Spinal cord (tissue), 10 donors: Measurements from ENCODE around the gene TIMM22. TPM values are rescaled to one million over a fixed set of nuclear protein-coding genes. Genes with fewer than 3 reads are reported as not detected.
"Not testable (repeated sequence)": the region's sequence is repeated elsewhere in the genome, so short reads cannot be mapped to it uniquely, and the experiment has no call there.

Experiments
- DNase-seq, 6 donors: peaks; one replicate each; pipeline versions ENCODE4 v3.0.0 to v3.0.0-alpha.2; 2013 to 2015; ENCODE audit warnings: low spot score in 6 of 6, low read depth in 4 of 6
- H3K27ac ChIP-seq: one replicate; pipeline ENCODE4 v1.5.1; 2013; ENCODE audit warnings: low read depth, low read length, control low read depth
- H3K27me3 ChIP-seq: one replicate; pipeline ENCODE4 v1.6.1; 2013; ENCODE audit warnings: low read length; ENCODE audit not compliant: control insufficient read depth, insufficient read depth
- H3K36me3 ChIP-seq: one replicate; pipeline ENCODE4 v1.6.1; 2013; ENCODE audit warnings: low read length; ENCODE audit not compliant: control insufficient read depth, insufficient read depth
- H3K4me1 ChIP-seq: one replicate; pipeline ENCODE4 v1.6.1; 2013; ENCODE audit warnings: low read length; ENCODE audit not compliant: control insufficient read depth, insufficient read depth
- H3K4me3 ChIP-seq: one replicate; pipeline ENCODE4 v1.5.1; 2013; ENCODE audit warnings: low read depth, low read length, control low read depth
- H3K9me3 ChIP-seq: one replicate; pipeline ENCODE4 v1.6.1; 2013; ENCODE audit warnings: low read length; ENCODE audit not compliant: control insufficient read depth, insufficient read depth
- WGBS: methylation state at CpG from one replicate; pipeline ENCODE4 v1.1.5; 2013; ENCODE audit warnings: missing lambda C conversion rate; ENCODE audit not compliant: insufficient coverage; 5-methylcytosine and 5-hydroxymethylcytosine counted together
- polyA plus RNA-seq, 2 donors: library from polyadenylated mRNA; unstranded; fragments of 120-200 nt; gene quantifications; one replicate each; pipeline ENCODE4 v1.2.1, GENCODE V29; 2013; ENCODE audit not compliant: insufficient read length in 2 of 2
- total RNA-seq, 2 donors: library from RNA; depleted of rRNA in 1 of 2; stranded (reverse); fragments of 120-200 nt in 1 of 2; fragments of >200 nt in 1 of 2; gene quantifications; one replicate each; pipeline versions ENCODE4 v1.2.3 to v1.2.4, GENCODE V29; 2013 to 2014
- donor health status: healthy.

TIMM22 gene
- total and polyA plus RNA-seq, 4 donors, result 11.8 to 19.1 (median 18.7) TPM

DNA sequence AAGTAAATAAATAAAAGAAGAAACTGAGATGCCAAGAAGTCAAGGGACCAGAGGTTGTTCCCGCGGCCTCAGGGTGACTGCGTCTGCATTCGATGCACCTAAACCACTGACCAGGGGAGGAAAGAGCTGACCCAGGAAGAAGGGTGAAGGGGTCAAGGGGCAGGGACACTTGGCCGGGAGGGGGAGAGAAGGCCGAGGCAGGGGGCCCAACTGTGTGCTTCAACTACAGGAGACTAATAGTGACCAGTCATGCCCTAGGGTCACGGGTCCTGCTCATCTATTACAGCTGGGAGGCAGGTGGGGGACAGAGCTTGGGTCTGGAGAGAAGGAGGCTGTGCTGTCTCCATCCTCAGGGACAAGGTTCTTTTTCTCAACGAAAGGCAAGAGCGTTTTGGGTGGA is 44.8 kb downstream of the TIMM22 start:
- H3K27me3 ChIP-seq, result no peaks in the 10 kb centered on the region
- 94% methylated on average over 9 of the region's 9 CpGs for WGBS
- no peak for DNase-seq
- peaks cover 88% of the 10 kb centered on the region for H3K36me3 ChIP-seq
- no peaks in the 10 kb centered on the region for H3K9me3 ChIP-seq
- no peak overlapping the region for H3K27ac ChIP-seq
- H3K4me1 ChIP-seq, result peaks cover 56% of the 10 kb centered on the region
- no peak overlapping the region for H3K4me3 ChIP-seq

DNA sequence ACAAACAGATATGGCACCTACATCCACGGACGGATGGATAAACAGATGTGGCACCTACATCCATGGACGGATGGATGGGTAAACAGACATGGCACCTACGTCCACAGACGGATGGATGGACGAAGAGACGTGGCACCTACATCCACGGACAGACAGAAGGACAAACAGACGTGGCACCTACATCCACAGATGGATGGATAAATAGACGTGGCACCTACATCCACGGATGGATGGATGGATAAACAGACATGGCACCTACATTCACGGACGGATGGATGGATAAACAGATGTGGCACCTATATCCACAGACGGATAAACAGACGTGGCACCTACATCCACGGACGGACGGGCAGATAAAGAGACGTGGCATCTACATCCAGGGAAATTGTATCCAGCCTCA is 45.6 kb downstream of the TIMM22 start:
- Histone ChIP-seq H3K4me1 (peaks cover 56% of the 10 kb centered on the region), H3K9me3 (no peaks in the 10 kb centered on the region), H3K36me3 (peaks cover 88% of the 10 kb centered on the region), H3K4me3 (no peak overlapping the region), H3K27ac (no peak overlapping the region), H3K27me3 (no peaks in the 10 kb centered on the region)
- WGBS, result 96% methylated on average over 19 of the region's 19 CpGs
- DNase-seq, result no peak

DNA sequence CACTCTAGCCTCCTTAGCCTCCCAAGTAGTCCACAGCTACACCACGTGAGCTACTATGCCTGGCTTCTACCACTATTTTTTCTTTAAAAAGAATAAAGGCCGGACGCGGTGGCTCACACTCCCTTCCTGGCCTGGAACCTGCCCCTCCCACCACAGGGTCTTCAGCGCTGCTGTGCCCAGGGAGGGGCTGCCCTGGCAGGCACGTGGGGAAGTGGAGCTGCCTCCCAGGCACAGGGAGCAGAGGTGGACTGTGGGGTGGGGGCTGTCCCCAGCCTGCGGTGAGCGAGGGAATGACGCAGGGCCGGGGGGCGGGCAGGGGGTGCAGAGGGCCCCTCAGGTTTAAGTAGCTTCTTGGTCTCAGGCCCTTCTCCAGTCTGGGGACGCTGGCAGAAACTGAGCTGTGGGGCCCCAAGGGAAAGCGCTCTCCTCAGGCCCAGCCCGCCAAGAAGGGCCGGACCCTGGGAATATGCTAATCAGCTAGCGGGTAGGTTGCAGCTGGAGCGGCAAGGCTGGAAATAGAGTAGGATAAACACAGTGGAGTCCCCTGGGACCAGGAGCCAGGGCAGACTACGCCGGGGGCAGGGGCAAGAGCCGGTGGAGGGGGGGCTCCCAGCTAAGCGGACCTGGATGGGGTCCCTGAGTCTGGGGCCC is 46.8 kb downstream of the TIMM22 start:
- WGBS, result 22% methylated on average over 16 of the region's 21 CpGs
- Histone ChIP-seq H3K36me3 (peaks cover 88% of the 10 kb centered on the region), H3K4me3 (no peak overlapping the region), H3K9me3 (no peaks in the 10 kb centered on the region), H3K27ac (peak overlapping the region; percentile 68), H3K4me1 (peaks cover 51% of the 10 kb centered on the region), H3K27me3 (no peaks in the 10 kb centered on the region)
- DNase-seq, result peak in 2 of 6 donors; percentile 43 to 70

DNA sequence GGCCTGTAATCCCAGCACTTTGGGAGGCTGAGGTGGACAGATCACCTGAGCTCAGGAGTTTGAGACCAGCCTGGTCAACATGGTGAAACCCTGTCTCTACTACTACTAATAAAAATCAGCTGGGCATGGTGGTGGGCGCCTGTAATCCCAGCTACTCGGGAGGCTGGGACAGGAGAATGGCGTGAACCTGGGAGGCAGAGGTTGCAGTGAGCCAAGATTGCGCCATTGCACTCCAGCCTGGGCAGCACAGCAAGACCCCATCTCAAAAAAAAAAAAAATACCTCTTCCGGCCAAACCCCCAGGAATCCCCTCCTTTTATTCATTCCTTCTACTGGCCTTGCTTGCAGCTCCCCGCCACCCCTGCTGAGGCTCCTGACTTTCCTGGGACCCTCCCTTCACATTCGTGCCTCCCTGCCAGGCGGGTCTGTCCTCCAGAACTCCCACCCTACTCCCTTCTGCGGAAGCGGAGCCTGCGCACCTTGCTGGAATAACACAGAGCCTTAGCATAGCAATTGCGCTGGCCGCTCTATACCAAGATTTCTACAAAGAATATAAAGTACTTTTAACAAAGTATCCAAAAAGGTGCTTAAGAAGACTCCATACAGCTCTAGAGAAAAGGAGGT is 47.6 kb downstream of the TIMM22 start:
- WGBS, result 94% methylated on average over 5 of the region's 13 CpGs
- Histone ChIP-seq H3K36me3 (peaks cover 88% of the 10 kb centered on the region), H3K4me1 (peaks cover 44% of the 10 kb centered on the region), H3K27ac (peak overlapping the region; percentile 68)
- not testable (repeated sequence) for H3K27me3 ChIP-seq, DNase-seq, H3K9me3 ChIP-seq, H3K4me3 ChIP-seq

DNA sequence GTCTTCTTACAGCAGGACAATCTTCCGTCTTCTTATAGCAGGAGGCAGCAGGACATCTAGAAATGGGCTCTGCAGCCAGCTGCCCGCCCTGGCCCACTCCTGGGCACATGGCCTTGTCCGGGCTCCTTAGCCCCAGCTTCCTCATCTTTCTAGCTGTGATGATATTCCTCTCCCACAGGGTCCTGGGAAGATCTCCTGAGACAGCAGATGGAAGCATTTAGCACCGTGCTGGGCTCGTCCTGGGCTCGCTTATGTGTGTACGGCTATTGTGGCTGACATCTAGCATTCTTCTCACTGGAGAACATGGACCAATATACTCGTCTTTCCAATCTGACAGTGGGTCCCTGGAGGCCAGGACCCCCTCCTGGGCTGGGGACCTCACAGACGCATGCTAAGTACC is 48.5 kb downstream of the TIMM22 start:
- Histone ChIP-seq H3K36me3 (peaks cover 88% of the 10 kb centered on the region), H3K4me3 (no peak overlapping the region), H3K4me1 (peaks cover 34% of the 10 kb centered on the region), H3K9me3 (no peaks in the 10 kb centered on the region), H3K27me3 (no peaks in the 10 kb centered on the region), H3K27ac (no peak overlapping the region)
- WGBS, result 66% methylated on average over 9 of the region's 9 CpGs
- DNase-seq, result no peak

GRCh38 chr17:1047177-1047878 is 50.4 kb downstream of the TIMM22 start:
- peak in 2 of 6 donors; percentile 69 to 91 for DNase-seq

GRCh38 chr17:1047879-1048470 is 51.0 kb downstream of the TIMM22 start:
- H3K27me3 ChIP-seq, result no peaks in the 10 kb centered on the region
- H3K9me3 ChIP-seq, result no peaks in the 10 kb centered on the region
- WGBS, result 76% methylated on average over 17 of the region's 20 CpGs
- peaks cover 27% of the 10 kb centered on the region for H3K4me1 ChIP-seq
- peak overlapping the region; percentile 33 for H3K27ac ChIP-seq
- peaks cover 83% of the 10 kb centered on the region for H3K36me3 ChIP-seq
- no peak for DNase-seq
- H3K4me3 ChIP-seq, result no peak overlapping the region

More at GRCh38 chr17:1047177-1047878, 50.4 kb downstream of the TIMM22 start:
- Histone ChIP-seq H3K4me3 (no peak overlapping the region), H3K4me1 (peaks cover 27% of the 10 kb centered on the region), H3K27me3 (no peaks in the 10 kb centered on the region), H3K27ac (peak overlapping the region; percentile 61), H3K9me3 (no peaks in the 10 kb centered on the region), H3K36me3 (peaks cover 89% of the 10 kb centered on the region)
- WGBS, result 80% methylated on average over 20 of the region's 21 CpGs

DNA sequence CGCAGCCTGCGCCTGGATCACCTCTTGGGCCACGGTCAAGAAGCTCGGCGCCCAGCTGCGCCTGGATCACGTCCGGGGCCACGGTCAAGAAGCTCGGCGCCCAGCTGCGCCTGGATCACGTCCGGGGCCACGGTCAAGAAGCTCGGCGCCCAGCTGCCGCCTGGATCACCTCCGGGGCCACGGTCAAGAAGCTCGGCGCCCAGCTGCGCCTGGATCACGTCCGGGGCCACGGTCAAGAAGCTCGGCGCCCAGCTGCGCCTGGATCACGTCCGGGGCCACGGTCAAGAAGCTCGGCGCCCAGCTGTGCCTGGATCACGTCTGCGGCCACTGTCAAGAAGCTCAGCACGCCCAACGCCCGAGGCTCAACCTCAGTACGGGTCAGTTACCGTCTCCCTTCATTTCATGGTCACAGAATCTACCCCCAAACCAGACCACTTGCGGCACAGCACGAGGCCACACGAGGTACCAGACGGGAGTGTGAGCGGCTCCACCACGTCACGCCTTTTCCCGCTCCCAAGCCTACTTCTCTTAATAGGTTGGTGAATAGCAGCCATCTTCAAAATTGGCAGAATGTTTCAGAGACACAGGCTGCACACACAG is 51.7 kb downstream of the TIMM22 start:
- peaks cover 24% of the 10 kb centered on the region for H3K4me1 ChIP-seq
- DNase-seq, H3K9me3 ChIP-seq, H3K27ac ChIP-seq, H3K27me3 ChIP-seq, H3K4me3 ChIP-seq: not testable (repeated sequence)
- H3K36me3 ChIP-seq, result peaks cover 84% of the 10 kb centered on the region
- 94% methylated on average over 33 of the region's 49 CpGs for WGBS

DNA sequence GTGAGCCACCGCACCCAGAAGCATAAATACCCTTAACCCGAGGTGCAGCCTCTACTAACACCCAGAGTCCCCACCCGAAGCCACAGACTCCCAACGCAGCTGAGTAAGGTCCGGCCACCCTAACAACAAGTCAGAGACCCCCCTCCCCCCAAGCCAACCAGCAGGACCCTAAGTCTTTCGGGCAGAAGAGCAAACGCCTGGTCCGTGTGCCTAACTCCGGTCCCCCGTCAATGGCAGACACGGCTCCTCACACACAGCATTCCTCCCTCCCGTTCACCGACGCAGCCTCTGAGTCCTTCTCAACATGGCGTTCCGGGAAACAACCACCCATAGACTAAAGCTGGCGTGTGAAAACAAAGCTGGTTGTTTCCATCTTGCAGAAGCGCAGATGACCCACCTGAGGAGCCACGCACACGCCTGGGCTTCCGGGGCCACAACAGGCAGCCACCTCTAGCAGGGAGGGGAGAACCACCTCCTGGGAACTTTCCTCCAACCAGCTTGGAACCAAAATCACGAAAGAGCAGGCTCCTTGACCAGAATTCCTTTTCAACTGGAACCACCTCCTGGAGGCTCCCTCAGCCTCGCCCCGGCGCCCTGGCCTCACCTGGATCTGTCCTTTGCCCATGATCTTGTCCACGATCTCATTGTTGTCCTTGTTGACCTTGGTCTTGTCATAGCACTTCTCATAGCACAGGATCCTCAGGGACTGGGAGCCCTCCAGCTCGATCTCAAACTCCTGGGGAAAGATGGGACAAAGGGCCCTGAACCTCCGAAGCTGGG is 52.7 kb downstream of the TIMM22 start:
- Histone ChIP-seq H3K4me3 (no peak overlapping the region), H3K27me3 (no peaks in the 10 kb centered on the region), H3K9me3 (no peaks in the 10 kb centered on the region), H3K4me1 (peaks cover 14% of the 10 kb centered on the region), H3K27ac (no peak overlapping the region), H3K36me3 (peaks cover 85% of the 10 kb centered on the region)
- WGBS, result 95% methylated on average over 28 of the region's 28 CpGs
- no peak for DNase-seq
